ENCODE results near the gene KIF3C. TPM values are rescaled to one million over a fixed set of nuclear protein-coding genes. Genes with fewer than 3 reads are reported as not detected.

Gene KIF3C
- total RNA-seq, 1 experiment from 2014 or later = 24.7 TPM

Other genes with a start within 250 kb of the KIF3C start
- 9.4 and 10.0 TPM in 2 replicates for gene ASXL2, start 104.0 kb downstream of the KIF3C start, total RNA-seq (2014; rRNA removed; shearing (Covaris generic))
- 92.6 and 101 TPM in 2 replicates for gene RAB10, start 51.6 kb upstream of the KIF3C start, total RNA-seq (2014; rRNA removed; shearing (Covaris generic))
- 7.2 and 9.5 TPM in 2 replicates for gene GAREM2, start 190.6 kb upstream of the KIF3C start, total RNA-seq (2014; rRNA removed; shearing (Covaris generic))

Measured in H7 (cell line).